ENCODE data around the gene KANSL1L. TPM values are rescaled to one million over a fixed set of nuclear protein-coding genes. Genes with fewer than 3 reads are reported as not detected.

Gene KANSL1L
- total RNA-seq, 1 experiment from 2014 or later = 5.7 TPM

- BruUV-seq (replicated peaks) = no TSS peak
- intact Hi-C loops (cut with micrococcal nuclease; ENCODE audit: unreplicated experiment) = no loop called here
- no peak for DNase-seq
- no peaks in the 10 kb centered on the region for H3K9me3 Mint-ChIP-seq (ENCODE audit: unreplicated experiment)
- H3K27me3 Mint-ChIP-seq (ENCODE audit: insufficient read depth, unreplicated experiment) = peaks cover 13% of the 10 kb centered on the region
- Histone ChIP-seq H3K4me1 (no peaks in the 10 kb centered on the region), H3K36me3 (ENCODE audit: control insufficient read depth, insufficient read depth, low read length) (no peaks in the 10 kb centered on the region), H3K9me3 (no peaks in the 10 kb centered on the region), H3K4me3 (ENCODE audit: low read depth, low read length) (no peak overlapping the region), H3K27me3 (replicated peaks; ENCODE audit: control insufficient read depth, insufficient read depth, low read length) (no peaks in the 10 kb centered on the region)
- H3K27ac Mint-ChIP-seq (ENCODE audit: unreplicated experiment) = no peak overlapping the region
- H3K36me3 Mint-ChIP-seq (ENCODE audit: insufficient read depth, unreplicated experiment) = no peaks in the 10 kb centered on the region
- H3K4me1 Mint-ChIP-seq (ENCODE audit: low read depth, unreplicated experiment) = no peaks in the 10 kb centered on the region
- ChIA-PET CTCF (no interaction called here), POLR2A (no interaction called here)
- TF ChIP-seq CTCF (IDR thresholded peaks at IDR 0.05; ENCODE audit: insufficient read depth in 1 of 2, low read depth in 1 of 2, low read length in 1 of 2, severe bottlenecking in 1 of 2, unreplicated experiment in 1 of 2) = no peak
- H3K4me3 Mint-ChIP-seq (ENCODE audit: unreplicated experiment) = no peak overlapping the region
Measured at GRCh38 chr2:209988010-209988409, 183.2 kb downstream of the KANSL1L start.

GRCh38 chr2:209986415-209986814 is 184.8 kb downstream of the KANSL1L start:
- DNase-seq = no peak
- no TSS peak for BruUV-seq (replicated peaks)
- no peaks in the 10 kb centered on the region for H3K4me1 ChIP-seq
- H3K27ac Mint-ChIP-seq (ENCODE audit: unreplicated experiment) = no peak overlapping the region
- TF ChIP-seq CTCF (IDR thresholded peaks at IDR 0.05; ENCODE audit: insufficient read depth in 1 of 2, low read depth in 1 of 2, low read length in 1 of 2, severe bottlenecking in 1 of 2, unreplicated experiment in 1 of 2) = no peak
- no peaks in the 10 kb centered on the region for H3K4me1 Mint-ChIP-seq (ENCODE audit: low read depth, unreplicated experiment)
- H3K4me3 Mint-ChIP-seq (ENCODE audit: unreplicated experiment) = no peak overlapping the region
- intact Hi-C loops (cut with micrococcal nuclease; ENCODE audit: unreplicated experiment) = no loop called here
- CTCF ChIA-PET = no interaction called here
- H3K27me3 Mint-ChIP-seq (ENCODE audit: insufficient read depth, unreplicated experiment) = peaks cover 8% of the 10 kb centered on the region
- no peaks in the 10 kb centered on the region for H3K36me3 ChIP-seq (ENCODE audit: control insufficient read depth, insufficient read depth, low read length)
- H3K36me3 Mint-ChIP-seq (ENCODE audit: insufficient read depth, unreplicated experiment) = no peaks in the 10 kb centered on the region
- no peaks in the 10 kb centered on the region for H3K27me3 ChIP-seq (replicated peaks; ENCODE audit: control insufficient read depth, insufficient read depth, low read length)
- no peaks in the 10 kb centered on the region for H3K9me3 Mint-ChIP-seq (ENCODE audit: unreplicated experiment)
- H3K4me3 ChIP-seq (ENCODE audit: low read depth, low read length) = no peak overlapping the region
- POLR2A ChIA-PET = no interaction called here
- H3K9me3 ChIP-seq = no peaks in the 10 kb centered on the region

DNA sequence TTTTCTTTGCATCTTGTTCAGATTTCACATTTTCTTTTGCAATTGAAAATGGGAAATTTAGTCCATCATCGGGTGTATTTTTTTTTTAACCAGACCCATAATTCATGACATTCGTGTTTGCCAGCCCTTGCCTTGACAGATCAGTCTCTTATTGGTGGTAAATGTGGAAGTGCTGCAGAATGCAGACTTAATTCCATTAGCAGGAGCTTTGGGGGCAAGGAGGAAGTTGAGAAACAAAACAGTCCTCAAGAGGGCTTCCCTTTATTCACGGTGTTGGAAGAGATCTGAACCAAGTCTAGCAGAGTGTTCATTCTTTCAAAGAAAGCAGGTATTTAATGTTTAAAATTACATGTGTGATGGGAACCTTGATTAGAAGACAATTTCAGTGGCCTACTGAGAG is 185.3 kb downstream of the KANSL1L start:
- Histone ChIP-seq H3K4me1 (no peaks in the 10 kb centered on the region), H3K27me3 (replicated peaks; ENCODE audit: control insufficient read depth, insufficient read depth, low read length) (no peaks in the 10 kb centered on the region), H3K4me3 (ENCODE audit: low read depth, low read length) (no peak overlapping the region), H3K9me3 (no peaks in the 10 kb centered on the region), H3K36me3 (ENCODE audit: control insufficient read depth, insufficient read depth, low read length) (no peaks in the 10 kb centered on the region)
- Mint-ChIP-seq H3K27ac (ENCODE audit: unreplicated experiment) (no peak overlapping the region), H3K36me3 (ENCODE audit: insufficient read depth, unreplicated experiment) (no peaks in the 10 kb centered on the region), H3K4me3 (ENCODE audit: unreplicated experiment) (no peak overlapping the region), H3K27me3 (ENCODE audit: insufficient read depth, unreplicated experiment) (peaks cover 8% of the 10 kb centered on the region), H3K9me3 (ENCODE audit: unreplicated experiment) (no peaks in the 10 kb centered on the region), H3K4me1 (ENCODE audit: low read depth, unreplicated experiment) (no peaks in the 10 kb centered on the region)
- ChIA-PET POLR2A (no interaction called here), CTCF (no interaction called here)
- DNase-seq = no peak
- no peak for TF ChIP-seq CTCF (IDR thresholded peaks at IDR 0.05; ENCODE audit: insufficient read depth in 1 of 2, low read depth in 1 of 2, low read length in 1 of 2, severe bottlenecking in 1 of 2, unreplicated experiment in 1 of 2)
- BruUV-seq (replicated peaks) = no TSS peak
- intact Hi-C loops (cut with micrococcal nuclease; ENCODE audit: unreplicated experiment) = no loop called here
